Measurements from ENCODE around the gene OVCH1.

The OVCH1 gene

GRCh38 chr12:29497588-29497987 lies at the start of gene OVCH1:
Gene OVCH1, minus strand, starts transcription at chr12:29497686. Its CDS starts 0 bp downstream, at chr12:29497686.
- DNase-seq, result no peak

GRCh38 chr12:29547151-29547632 lies 49.7 kb upstream of the OVCH1 start:
- peak; percentile 13 for DNase-seq

GRCh38 chr12:29546000-29546399 lies 48.5 kb upstream of the OVCH1 start:
- DNase-seq, result no peak

- no peak for DNase-seq
Measured at GRCh38 chr12:29545102-29545467, 47.6 kb upstream of the OVCH1 start.

- DNase-seq, result no peak
Measured at GRCh38 chr12:29544428-29545101, 47.1 kb upstream of the OVCH1 start.

- no peak for DNase-seq
Measured at GRCh38 chr12:29543036-29543435, 45.5 kb upstream of the OVCH1 start.

- peak; percentile 3 for DNase-seq
Measured at GRCh38 chr12:29537298-29537697, 39.8 kb upstream of the OVCH1 start.

- DNase-seq, result no peak
Measured at GRCh38 chr12:29534935-29535334, 37.4 kb upstream of the OVCH1 start.

- no peak for DNase-seq
Measured at GRCh38 chr12:29533815-29534489, 36.5 kb upstream of the OVCH1 start.

GRCh38 chr12:29531471-29531870 lies 34.0 kb upstream of the OVCH1 start:
- DNase-seq, result no peak

GRCh38 chr12:29530436-29530835 lies 33.0 kb upstream of the OVCH1 start:
- no peak for DNase-seq

GRCh38 chr12:29528161-29528560 lies 30.7 kb upstream of the OVCH1 start:
- DNase-seq, result no peak

- peak; percentile 2 for DNase-seq
Measured at GRCh38 chr12:29521951-29522350, 24.5 kb upstream of the OVCH1 start.

GRCh38 chr12:29519585-29520182 lies 22.2 kb upstream of the OVCH1 start:
- DNase-seq, result peak; percentile 39

GRCh38 chr12:29518407-29518806 lies 20.9 kb upstream of the OVCH1 start:
- no peak for DNase-seq

GRCh38 chr12:29517264-29517663 lies 19.8 kb upstream of the OVCH1 start:
- DNase-seq, result no peak

- peak; percentile 2 for DNase-seq
Measured at GRCh38 chr12:29516431-29516875, 19.0 kb upstream of the OVCH1 start.

GRCh38 chr12:29510591-29511185 lies 13.2 kb upstream of the OVCH1 start:
- DNase-seq, result no peak

GRCh38 chr12:29509503-29509902 lies 12.0 kb upstream of the OVCH1 start:
- DNase-seq, result no peak

- DNase-seq, result no peak
Measured at GRCh38 chr12:29508949-29509348, 11.5 kb upstream of the OVCH1 start.

- no peak for DNase-seq
Measured at GRCh38 chr12:29505122-29505521, 7.6 kb upstream of the OVCH1 start.

- no peak for DNase-seq
Measured at GRCh38 chr12:29503283-29503682, 5.8 kb upstream of the OVCH1 start.

- no peak for DNase-seq
Measured at GRCh38 chr12:29499235-29499634, 1.7 kb upstream of the OVCH1 start.

GRCh38 chr12:29492891-29493290 lies 4.6 kb downstream of the OVCH1 start:
- DNase-seq, result no peak

Data from EL (cell line).